Common myeloid progenitor, CD34-positive (primary cell): ENCODE results near the gene MUC21.
A peak's percentile ranks its signal among the peaks of the same experiment; 100 is the strongest.
"Not testable (repeated sequence)": the region's sequence is repeated elsewhere in the genome, so short reads cannot be mapped to it uniquely, and the experiment has no call there.

Source experiments
- CTCF ChIA-PET: fragments of 350-600 bp; sonication (Branson Sonifier 250); formaldehyde crosslinking; loops from one replicate; lab custom pipeline; 2021; ENCODE audit warnings: antibody characterized with exemption; lab: Charles Lee
- POLR2A ChIA-PET: fragments of 350-600 bp; sonication (Branson Sonifier 250); formaldehyde crosslinking; loops from one replicate; lab custom pipeline; 2021; ENCODE audit warnings: antibody characterized with exemption; lab: Charles Lee
- DNase-seq, 3 donors: peaks; one replicate each; pipeline versions ENCODE4 v3.0.0 to v3.0.0-alpha.2; 2013
- H3K27ac ChIP-seq, 2 experiments: 1 replicate in 1 of 2; 2 replicates in 1 of 2; pipeline ENCODE4 v1.7.0; 2013; ENCODE audit warnings: inconsistent platforms in 2 of 2, low read length in 2 of 2, mild to moderate bottlenecking in 2 of 2, low read depth in 1 of 2, moderate library complexity in 1 of 2; ENCODE audit not compliant: severe bottlenecking in 2 of 2, insufficient read depth in 1 of 2, poor library complexity in 1 of 2
- H3K27me3 ChIP-seq, 5 experiments: replicated peaks in 2 of 5; 1 replicate in 3 of 5; 2 replicates in 2 of 5; pipeline versions ENCODE4 v1.6.1 to v1.7.0; 2013; ENCODE audit warnings: low read length in 4 of 5, mild to moderate bottlenecking in 2 of 5, moderate library complexity in 2 of 5, inconsistent platforms in 1 of 5; ENCODE audit not compliant: insufficient read depth in 5 of 5, control insufficient read depth in 4 of 5
- H3K36me3 ChIP-seq, 4 experiments: 1 replicate in 2 of 4; 2 replicates in 2 of 4; pipeline versions ENCODE4 v1.6.1 to v1.7.0; 2013; ENCODE audit warnings: low read length in 3 of 4, control low read depth in 1 of 4, mild to moderate bottlenecking in 1 of 4; ENCODE audit not compliant: control insufficient read depth in 4 of 4, insufficient read depth in 4 of 4
- H3K4me1 ChIP-seq, 4 experiments: 1 replicate in 3 of 4; 2 replicates in 1 of 4; pipeline versions ENCODE4 v1.6.1 to v1.7.1; 2013; ENCODE audit warnings: low read length in 3 of 4, mild to moderate bottlenecking in 3 of 4, control low read depth in 1 of 4, inconsistent platforms in 1 of 4, moderate library complexity in 1 of 4; ENCODE audit not compliant: control insufficient read depth in 4 of 4, insufficient read depth in 4 of 4; ENCODE audit errors: control extremely low read depth in 1 of 4
- H3K4me3 ChIP-seq, 7 experiments: 1 replicate in 4 of 7; 2 replicates in 3 of 7; pipeline versions ENCODE4 v1.5.1 to v1.7.0; 2013; ENCODE audit warnings: mild to moderate bottlenecking in 7 of 7, low read length in 6 of 7, moderate library complexity in 6 of 7, inconsistent platforms in 2 of 7, low read depth in 2 of 7, control low read depth in 1 of 7; ENCODE audit not compliant: insufficient read depth in 4 of 7, control insufficient read depth in 1 of 7; ENCODE audit errors: extremely low read depth in 1 of 7
- H3K9me3 ChIP-seq, 5 experiments: 1 replicate in 4 of 5; 2 replicates in 1 of 5; pipeline versions ENCODE4 v1.6.1 to v1.7.1; 2013; ENCODE audit warnings: low read length in 4 of 5, mild to moderate bottlenecking in 2 of 5, inconsistent platforms in 1 of 5, low read depth in 1 of 5, moderate library complexity in 1 of 5; ENCODE audit not compliant: control insufficient read depth in 4 of 5, insufficient read depth in 2 of 5; ENCODE audit errors: control extremely low read depth in 1 of 5
- WGBS: methylation state at CpG from one replicate; pipeline ENCODE4 v1.1.5; 2013; ENCODE audit not compliant: insufficient coverage; 5-methylcytosine and 5-hydroxymethylcytosine counted together

The MUC21 gene

DNA sequence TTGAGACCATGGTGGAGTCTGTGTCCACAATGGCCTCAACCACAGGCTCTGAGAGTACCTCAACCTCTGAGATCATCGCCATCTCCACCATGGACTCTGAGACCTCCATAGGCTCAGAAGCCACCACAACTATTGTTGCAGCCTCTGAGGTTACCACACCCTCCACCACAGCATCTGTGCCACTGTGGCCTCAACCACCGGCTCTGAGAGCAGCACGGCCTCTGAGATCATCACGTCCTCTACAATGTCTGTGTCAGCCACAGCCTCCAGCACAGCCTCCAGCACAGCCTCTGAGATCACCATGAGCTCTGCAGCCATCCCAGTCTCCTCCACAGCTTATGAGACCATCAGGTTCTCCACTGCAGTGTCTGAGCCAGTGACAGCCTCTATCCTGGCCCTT, 19.4 kb upstream of the MUC21 start:
- ChIA-PET POLR2A (no interaction called here), CTCF (no interaction called here)
- H3K27ac ChIP-seq, result no peak overlapping the region
- no peak overlapping the region for H3K4me3 ChIP-seq
- no peaks in the 10 kb centered on the region for H3K9me3 ChIP-seq
- 100% methylated on average over 2 of the region's 4 CpGs for WGBS
- peak in 2 of 3 donors; percentile 16 for DNase-seq
- no peaks in the 10 kb centered on the region for H3K4me1 ChIP-seq
- H3K27me3 ChIP-seq, result peaks cover 0 to 19% (median 13%) of the 10 kb centered on the region in 5 experiments
- H3K36me3 ChIP-seq, result no peaks in the 10 kb centered on the region

DNA sequence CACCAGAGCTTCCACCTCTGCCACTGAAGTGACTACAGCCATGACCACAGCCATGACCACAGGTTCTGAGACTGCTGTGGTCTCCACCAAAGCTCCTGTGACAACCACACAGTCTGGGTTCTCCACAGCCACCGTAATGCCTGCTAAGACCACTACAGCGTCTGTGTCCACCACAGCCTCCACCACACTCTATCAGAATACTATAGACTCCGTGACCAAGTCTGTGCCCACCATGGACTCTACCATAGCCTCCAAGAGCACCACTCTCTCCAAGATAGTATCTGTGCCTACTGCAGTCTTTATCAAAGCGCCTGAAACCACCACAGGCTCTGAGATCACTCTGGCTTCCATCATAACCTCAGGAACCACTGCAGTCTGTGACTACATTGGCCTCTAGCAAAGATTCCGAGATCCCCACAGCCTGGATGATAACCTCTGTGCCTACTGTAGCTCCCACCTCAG, 18.3 kb upstream of the MUC21 start:
- ChIA-PET POLR2A (interaction anchor here (0.5 kb wide), 1 partner anchor 90 kb away, joined by 3 read pairs; no protein-coding TSS in a partner anchor), CTCF (no interaction called here)
- H3K27me3 ChIP-seq, result peaks cover 0 to 13% (median 8%) of the 10 kb centered on the region in 5 experiments

GRCh38 chr6:30966154-30966553, 17.4 kb upstream of the MUC21 start:
- ChIA-PET POLR2A (no interaction called here), CTCF (no interaction called here)
- 100% methylated on average over 2 of the region's 3 CpGs for WGBS
- H3K27me3 ChIP-seq, result peaks cover 0 to 13% (median 4%) of the 10 kb centered on the region in 5 experiments
- H3K36me3 ChIP-seq, result no peaks in the 10 kb centered on the region
- no peak for DNase-seq
- no peak overlapping the region for H3K27ac ChIP-seq
- no peak overlapping the region for H3K4me3 ChIP-seq
- no peaks in the 10 kb centered on the region for H3K4me1 ChIP-seq
- no peaks in the 10 kb centered on the region for H3K9me3 ChIP-seq

More for the DNA sequence above, 18.3 kb upstream of the MUC21 start:
- Histone ChIP-seq H3K4me1 (no peaks in the 10 kb centered on the region), H3K36me3 (no peaks in the 10 kb centered on the region), H3K9me3 (no peaks in the 10 kb centered on the region), H3K27ac (no peak overlapping the region), H3K4me3 (no peak overlapping the region)
- WGBS, result 100% methylated on average over 3 of the region's 5 CpGs
- no peak for DNase-seq

GRCh38 chr6:30969171-30969570, 14.3 kb upstream of the MUC21 start:
- CTCF ChIA-PET, POLR2A ChIA-PET, H3K36me3 ChIP-seq, H3K4me3 ChIP-seq, H3K4me1 ChIP-seq, DNase-seq, H3K27ac ChIP-seq, H3K9me3 ChIP-seq: not testable (repeated sequence)
- peaks cover 0 to 10% (median 0%) of the 10 kb centered on the region in 5 experiments for H3K27me3 ChIP-seq
- 100% methylated on average over 3 of the region's 6 CpGs for WGBS

DNA sequence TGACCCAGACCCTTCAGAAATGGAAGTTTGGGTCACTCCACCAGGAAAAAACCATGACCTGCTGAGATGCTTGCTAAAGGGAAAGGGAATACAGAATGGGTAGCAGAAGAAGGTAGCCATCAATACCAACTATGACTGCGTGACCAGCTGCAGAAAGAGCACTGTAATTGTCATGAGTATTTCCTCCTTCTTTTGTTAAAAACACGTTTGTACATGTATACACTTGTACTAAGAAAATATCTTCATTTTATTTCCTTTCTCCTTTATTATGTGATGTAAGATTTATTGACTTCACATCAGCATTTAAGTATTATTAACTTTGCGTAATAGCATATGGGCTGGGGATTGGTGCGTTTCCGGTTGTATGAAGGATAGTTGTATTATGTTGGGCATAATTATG, 12.6 kb upstream of the MUC21 start:
- WGBS, result no CpG with 5 or more reads among the region's 5 CpGs
- H3K4me1 ChIP-seq, result no peaks in the 10 kb centered on the region
- no peak overlapping the region for H3K4me3 ChIP-seq
- DNase-seq, result no peak
- H3K9me3 ChIP-seq, result no peaks in the 10 kb centered on the region
- POLR2A ChIA-PET, result no interaction called here
- peaks cover 0 to 9% (median 0%) of the 10 kb centered on the region in 5 experiments for H3K27me3 ChIP-seq
- H3K27ac ChIP-seq, result no peak overlapping the region
- CTCF ChIA-PET, result no interaction called here
- no peaks in the 10 kb centered on the region for H3K36me3 ChIP-seq

GRCh38 chr6:30972816-30973215, 10.7 kb upstream of the MUC21 start:
- H3K27me3 ChIP-seq, result peaks cover 0 to 10% (median 0%) of the 10 kb centered on the region in 5 experiments
- CTCF ChIA-PET, result no interaction called here
- H3K4me1 ChIP-seq, result no peaks in the 10 kb centered on the region
- H3K27ac ChIP-seq, result no peak overlapping the region
- 91% methylated on average over 3 of the region's 4 CpGs for WGBS
- POLR2A ChIA-PET, result no interaction called here
- no peak for DNase-seq
- no peak overlapping the region for H3K4me3 ChIP-seq
- no peaks in the 10 kb centered on the region for H3K36me3 ChIP-seq
- no peaks in the 10 kb centered on the region for H3K9me3 ChIP-seq

GRCh38 chr6:30974490-30975252, 8.8 kb upstream of the MUC21 start:
- Histone ChIP-seq H3K36me3 (no peaks in the 10 kb centered on the region), H3K27me3 (peaks cover 0 to 16% (median 3%) of the 10 kb centered on the region in 5 experiments), H3K27ac (no peak overlapping the region), H3K9me3 (peaks cover 0 to 2% (median 0%) of the 10 kb centered on the region in 5 experiments), H3K4me1 (no peaks in the 10 kb centered on the region), H3K4me3 (no peak overlapping the region)
- POLR2A ChIA-PET, result no interaction called here
- CTCF ChIA-PET, result interaction anchor here (0.5 to 1.0 kb wide), 2 partner anchors 59 to 116 kb away, joined by 3 to 5 read pairs; no protein-coding TSS in a partner anchor
- no peak for DNase-seq
- 100% methylated on average over 3 of the region's 4 CpGs for WGBS
